GM18498 (cell line): ENCODE results near the gene TCF12.
"Not testable (repeated sequence)": the region's sequence is repeated elsewhere in the genome, so short reads cannot be mapped to it uniquely, and the experiment has no call there.

Experiments used
- ATAC-seq: cut with Tn5 transposase; IDR thresholded peaks from one replicate; pipeline ENCODE4 v1.9.1; 2021; ENCODE audit warnings: mild to moderate bottlenecking, moderate library complexity; ENCODE audit not compliant: unreplicated experiment

Gene TCF12

DNA sequence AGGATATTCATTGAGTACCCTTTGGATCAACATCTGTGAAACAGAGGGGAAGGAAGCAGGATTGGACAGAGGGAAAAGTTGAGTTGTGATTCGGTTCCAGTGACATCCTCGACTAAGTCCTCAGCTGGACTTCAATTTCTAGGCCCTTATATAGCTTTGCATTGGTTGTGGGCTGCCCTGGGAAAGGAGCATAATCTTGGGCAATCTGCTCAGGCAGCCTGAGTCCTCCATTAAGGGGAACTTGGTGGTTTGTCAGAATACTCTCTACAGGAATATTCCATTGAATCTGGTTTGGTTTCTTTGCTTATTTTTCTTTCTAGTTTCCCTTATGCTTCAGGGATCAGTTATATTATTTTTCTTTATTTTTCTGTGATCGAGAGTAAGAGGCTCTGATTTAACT, 94.1 kb downstream of the TCF12 start:
- ATAC-seq = no peak

DNA sequence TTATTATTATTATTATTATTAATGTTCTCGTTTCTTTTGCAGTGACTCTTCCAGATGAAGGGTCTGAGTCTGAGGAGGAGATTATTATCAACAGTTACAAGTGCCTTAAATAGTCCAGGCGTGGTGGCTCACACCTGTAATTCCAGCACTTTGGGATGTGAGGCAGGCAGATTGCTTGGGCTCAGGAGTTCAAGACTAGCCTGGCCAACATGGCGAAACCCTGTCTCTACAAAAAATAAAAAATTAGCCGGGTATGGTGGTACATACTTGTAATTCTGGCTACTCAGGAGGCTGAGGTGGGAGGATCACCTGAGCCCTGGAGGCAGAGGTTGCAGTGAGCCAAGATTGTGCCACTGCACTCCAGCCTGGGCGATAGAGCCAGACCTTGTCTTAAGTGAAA, 96.5 kb downstream of the TCF12 start:
- ATAC-seq = not testable (repeated sequence)

DNA sequence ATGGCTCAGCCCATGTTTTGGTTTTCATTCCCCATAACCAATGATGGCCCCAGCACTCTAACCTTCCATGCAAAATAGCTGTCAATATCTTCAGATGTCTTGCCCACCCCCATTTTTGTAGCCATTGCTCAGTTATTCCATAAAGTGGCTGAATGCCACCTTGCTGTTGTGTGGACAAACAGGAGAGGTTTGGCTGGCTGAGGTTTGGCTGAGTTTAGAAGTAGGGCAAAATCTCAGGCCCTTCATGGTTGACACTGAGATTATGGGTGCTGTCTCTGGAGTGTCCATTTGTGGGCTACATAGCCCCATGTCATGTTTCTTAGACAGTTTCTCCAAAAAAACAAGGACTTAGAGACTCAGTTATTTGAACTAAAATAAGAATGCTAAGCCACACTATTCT, 96.9 kb downstream of the TCF12 start:
- no peak for ATAC-seq

DNA sequence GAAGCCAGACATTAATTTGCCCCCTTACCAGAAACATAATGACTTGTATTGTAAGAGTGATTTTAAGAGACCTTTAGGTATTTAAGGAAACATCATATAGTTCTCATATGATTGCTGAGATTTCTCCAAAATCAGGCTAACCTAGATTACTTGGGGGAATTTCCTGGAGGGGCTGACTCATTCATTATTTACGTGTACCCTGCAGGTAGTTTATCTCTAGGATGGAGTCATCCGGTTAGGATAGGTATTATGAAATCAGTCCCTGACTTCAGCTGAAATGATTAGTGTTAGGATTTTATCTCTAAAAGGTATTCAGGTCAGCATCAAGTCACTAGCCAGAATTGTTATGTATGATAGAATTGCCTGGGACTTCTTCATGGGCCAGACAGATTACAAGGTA, 97.5 kb downstream of the TCF12 start:
- no peak for ATAC-seq

DNA sequence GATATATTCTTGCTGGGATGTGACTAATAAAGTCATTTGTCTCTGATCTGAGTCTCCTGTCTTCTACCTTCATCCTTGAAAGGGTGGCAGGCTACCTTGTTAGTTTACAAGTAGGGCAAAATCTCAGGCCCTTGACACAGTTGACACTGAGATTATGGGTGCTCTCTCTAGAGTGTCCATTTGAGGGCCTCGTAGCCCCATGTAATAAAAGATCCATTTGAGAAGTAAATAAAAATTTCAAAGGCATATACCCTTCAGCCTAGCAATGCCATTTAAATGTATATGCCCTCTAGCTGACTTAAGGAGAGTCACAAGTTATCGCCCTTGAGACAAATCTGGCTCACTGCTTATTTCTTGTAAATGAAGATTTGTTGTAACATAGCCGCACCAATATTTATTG, 98.6 kb downstream of the TCF12 start:
- ATAC-seq = no peak

DNA sequence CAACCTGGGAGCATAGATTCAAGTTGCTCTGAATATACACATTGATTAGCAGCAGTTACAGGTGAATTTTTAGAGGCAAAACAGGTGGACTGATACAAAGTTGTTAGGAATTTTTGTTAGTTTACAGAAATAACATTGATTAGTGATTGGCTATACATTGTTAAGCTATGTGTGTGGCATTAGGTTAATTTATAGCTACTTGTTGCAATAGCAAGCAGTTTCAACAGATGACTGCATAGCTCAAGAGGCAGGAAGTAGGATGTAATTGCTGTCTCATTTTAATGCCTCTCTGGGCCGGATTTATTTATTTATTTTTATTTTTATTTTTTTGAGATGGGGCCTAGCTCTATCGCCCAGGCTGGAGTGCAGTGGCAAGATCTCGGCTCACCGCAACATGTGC, 99.7 kb downstream of the TCF12 start:
- no peak for ATAC-seq

DNA sequence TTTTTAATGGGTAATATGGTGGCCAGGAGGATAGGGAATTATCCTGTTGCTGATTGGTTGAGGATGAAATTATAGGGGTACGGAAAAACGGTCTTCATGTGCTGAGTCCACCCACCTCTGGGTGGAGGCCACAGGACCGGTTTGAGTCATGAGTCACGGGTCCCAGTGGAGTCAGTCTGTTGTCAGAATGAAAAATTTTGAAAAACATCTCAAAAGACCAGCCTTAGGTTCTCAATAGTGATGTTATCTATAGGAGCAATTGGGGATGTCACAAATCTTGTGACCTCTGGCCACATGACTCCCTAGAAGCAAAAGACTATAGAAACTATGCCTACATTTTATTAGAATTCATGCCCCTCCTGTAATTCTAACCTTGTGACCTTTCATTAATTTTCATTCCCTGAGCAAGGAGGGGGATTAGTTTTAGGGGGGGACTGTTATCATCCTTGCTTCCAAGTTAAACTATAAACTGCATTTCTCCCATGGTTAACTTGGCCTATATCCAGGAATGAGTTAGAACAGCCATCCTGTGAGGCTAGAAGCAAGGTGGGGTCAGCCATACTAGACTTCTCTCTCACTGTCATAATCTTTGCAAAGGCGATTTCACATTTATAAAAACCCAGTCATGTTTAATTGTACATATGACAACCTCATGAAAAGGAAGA, 101.2 kb downstream of the TCF12 start:
- ATAC-seq = no peak

DNA sequence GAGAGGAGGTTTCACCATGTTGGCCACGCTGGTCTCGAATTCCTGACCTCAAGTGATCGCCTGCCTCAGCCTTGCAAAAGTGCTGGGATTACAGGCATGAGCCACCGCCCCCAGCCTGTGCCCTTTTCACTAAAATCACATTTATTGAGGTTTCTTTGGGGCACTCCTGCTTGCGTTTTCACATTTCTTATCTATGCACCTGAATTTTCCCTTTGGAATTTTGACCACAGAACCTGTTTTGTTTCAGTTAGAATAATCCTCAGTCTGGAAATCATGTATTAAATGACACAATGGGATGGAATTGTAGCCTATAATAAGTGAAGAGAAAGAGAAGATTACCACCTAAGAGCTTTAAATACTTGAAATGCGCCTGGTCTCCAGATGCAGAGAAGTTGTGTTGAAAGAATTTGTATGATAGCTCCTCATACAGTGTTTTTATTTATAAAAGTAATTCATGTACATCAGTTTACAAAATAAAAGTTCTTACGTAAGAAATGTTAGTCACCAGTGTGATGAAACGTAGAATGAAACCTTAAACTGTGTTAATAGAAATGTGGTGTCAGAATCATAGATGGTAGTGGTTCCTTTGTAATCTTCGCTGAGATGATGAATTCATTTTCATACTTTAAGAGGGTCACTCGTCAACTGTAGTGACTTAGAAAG, 107.0 kb downstream of the TCF12 start:
- no peak for ATAC-seq

DNA sequence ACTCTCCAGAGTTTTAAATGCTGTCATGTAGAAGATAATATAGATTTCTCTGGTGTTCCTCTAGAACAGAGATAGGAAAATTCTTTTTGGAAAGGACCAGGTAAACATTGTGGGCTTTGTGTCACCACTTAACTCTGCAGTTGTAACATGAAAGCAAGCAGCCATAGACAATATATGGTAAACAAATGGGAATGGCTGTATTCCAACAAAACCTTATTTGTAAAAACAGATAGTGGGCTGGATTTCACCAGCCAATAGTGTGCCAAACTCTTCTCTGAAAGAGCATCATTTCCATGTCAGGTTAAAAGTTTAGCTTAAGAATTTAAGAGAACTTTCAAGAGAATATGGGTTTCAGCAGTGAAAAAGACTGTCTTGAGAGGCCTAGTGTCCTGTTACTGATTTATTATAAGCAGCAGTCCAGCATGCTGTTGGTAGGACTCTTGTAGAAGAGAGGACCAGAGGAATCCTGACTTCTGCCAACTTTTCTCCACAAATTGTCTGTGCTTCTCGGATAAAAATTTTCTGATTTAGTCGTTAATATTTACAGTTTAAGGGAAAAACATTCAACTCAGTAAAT, 107.7 kb downstream of the TCF12 start:
- no peak for ATAC-seq

DNA sequence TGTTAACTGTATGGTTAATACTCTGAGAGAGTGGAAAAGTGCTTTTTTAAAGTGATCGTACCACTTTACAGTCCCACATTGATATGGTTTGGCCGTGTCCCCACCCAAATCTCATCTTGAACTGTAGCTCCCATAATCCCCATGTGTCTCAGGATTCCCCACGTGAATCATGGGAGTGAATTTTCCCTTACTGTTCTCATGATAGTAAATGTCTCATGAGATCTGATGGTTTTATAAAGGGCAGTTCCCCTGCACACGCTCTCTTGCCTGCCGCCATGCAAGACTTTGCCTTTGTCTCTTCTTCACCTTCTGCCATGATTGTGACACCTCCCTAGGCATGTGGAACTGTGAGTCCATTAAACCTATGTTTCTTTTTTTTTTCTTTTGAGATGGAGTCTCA, 109.2 kb downstream of the TCF12 start:
- ATAC-seq = no peak

DNA sequence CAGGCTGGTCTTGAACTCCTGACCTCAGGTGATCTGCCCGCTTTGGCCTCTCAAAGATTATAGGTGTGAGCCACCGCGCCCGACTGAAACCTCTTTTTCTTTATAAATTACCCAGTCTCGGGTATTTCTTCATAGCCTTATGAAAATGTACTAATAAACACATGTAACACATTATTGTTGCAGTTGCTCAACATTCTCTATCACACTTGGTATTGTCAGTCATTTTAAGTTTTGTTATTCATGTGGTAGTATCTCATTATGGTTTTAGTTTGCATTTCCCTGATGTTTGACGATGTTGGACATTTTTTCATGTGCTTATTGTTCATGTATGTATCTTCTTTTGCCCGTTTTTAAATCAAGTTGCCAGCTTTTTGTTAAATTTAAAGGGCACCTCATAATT, 109.7 kb downstream of the TCF12 start:
- ATAC-seq = no peak

DNA sequence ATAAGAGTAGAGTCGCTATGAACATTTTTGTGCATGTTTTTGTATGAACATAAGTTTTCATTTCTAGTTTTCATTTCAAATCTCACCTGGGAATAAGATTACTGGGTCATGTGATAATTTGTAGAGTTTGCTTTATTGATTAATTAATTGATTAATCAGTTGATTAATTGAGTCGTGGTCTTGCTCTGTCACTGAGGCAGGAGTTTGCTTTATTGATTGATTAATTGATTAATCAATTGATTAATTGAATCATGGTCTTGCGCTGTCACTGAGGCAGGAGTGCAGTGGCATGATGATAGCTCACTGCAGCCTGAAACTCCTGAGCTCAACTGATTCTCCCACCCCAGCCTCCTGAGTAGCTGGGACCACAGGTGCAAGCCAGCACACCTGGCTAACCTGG, 111.6 kb downstream of the TCF12 start:
- no peak for ATAC-seq

DNA sequence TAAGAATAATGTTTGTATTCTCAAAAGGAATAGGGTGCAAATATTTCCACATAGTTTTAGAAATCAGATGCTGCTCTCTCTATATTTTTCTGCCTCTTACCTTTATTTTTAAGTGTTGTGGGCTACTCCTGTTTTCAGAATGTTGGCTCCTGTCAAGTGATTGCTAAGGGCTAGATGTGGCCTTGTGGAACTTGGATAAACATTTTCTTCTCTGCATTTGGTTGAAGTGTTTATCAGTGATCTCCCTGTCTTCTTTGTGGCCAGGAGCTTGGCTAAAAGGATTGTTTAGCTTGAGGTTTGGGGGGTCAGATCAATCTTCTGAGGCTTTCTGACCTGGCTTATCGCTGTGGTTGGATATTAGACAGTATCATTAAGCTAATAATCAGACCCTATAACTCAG, 112.6 kb downstream of the TCF12 start:
- ATAC-seq = no peak

DNA sequence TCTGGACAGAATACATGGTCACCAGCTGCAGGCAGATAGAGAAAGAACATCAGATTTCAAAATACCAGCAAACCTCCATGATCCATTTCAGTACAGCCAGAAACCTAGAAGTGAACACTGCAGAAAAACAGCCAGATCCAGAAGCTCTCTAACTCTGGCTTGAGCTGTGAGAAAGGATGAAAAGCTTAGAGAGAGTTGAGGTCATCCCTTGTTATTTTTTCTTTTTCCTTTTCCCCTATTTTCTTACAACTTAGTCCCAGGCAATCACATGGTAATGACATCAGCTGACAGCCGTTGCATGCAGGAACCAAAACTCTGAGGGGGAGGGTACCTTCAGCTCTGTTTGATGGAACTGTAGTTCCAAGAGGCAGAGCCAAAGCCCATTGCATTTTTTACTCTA, 113.2 kb downstream of the TCF12 start:
- ATAC-seq = no peak

DNA sequence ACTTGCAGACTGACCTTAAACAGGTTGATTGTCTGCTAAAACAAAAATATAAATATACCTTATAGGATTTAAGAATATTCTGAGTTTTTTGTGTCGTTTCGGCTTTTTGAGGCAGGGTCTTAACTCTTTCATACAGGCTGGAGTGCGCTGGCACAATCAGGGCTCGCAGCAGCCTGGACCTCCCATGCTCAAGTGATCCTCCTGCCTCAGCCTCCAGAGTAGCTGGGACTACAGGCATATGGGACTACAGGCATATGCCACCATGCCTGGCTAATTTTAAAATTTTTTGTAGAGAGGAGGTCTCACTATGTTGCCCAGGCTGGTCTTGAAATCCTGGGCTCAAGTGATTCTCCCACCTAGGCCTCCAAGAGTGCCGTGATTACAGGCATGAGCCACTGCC, 113.9 kb downstream of the TCF12 start:
- ATAC-seq = no peak

DNA sequence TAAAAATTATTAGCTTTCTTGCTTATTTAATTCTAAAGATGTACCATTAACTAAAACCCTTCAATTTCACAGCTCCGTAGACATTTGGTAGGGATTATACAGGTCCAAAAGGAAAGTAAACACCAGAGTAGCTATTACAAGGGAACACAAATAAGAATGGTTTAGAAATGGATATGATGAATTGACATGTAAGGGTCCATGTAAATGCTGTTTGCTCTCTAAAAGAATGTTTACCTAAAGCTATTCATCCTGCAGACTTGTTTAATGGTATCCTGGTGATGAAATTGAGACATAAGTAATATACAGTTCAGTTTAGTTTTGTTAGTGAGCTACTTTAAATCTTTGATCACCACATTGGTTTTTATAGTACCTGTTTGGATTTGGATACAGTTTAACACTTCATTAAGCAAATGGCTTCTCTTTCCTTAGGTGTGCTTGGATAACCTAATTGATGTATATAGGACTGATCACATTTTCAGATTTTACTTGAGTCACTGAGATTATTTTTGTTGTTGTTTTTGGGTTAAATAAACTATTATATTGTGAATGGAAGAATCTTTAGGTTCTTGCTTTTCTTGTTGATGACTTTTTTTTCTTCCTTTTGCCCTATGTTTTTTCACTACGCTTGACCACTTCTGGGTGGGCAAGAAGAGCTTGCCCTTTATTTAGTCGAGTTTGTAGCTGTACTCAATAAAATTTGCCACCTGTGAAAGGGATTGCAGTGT, 115.4 kb downstream of the TCF12 start:
- ATAC-seq = no peak

DNA sequence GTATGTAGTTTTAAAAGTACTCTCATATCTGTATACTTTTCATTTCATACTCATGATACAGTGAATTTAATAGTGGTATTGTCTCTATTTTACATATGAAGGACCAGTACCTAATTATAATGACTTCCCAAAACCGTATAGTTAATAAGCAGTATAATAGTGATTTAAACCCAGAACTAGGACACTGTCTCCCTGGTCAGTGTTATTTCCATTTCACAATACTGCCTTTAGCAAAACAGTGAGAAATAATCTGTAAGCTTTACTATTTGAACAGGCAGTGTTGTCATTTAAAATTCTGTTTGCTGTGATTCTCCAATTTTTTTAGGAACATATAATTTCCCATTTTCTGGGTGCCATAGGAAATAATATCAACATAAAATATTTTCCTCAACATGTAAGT, 116.2 kb downstream of the TCF12 start:
- ATAC-seq = no peak

DNA sequence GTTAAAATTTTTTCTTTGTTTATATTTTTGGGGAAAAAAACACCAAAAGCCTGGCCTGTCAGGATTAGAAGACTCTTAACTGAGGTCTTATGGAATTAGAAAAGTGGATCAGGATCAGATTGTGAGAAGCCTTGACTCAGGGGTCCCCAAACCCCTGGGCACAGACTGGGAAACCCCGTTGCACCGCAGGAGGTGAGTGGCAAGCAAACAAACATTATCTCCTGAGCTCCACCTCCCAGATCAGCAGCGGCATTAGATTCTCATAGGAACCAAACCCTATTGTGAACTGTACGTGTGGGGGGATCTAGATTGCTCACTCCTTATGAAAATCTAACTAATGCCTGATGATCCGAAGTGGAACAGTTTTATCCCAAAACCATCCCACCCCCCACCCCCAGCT, 117.2 kb downstream of the TCF12 start:
- ATAC-seq = no peak

DNA sequence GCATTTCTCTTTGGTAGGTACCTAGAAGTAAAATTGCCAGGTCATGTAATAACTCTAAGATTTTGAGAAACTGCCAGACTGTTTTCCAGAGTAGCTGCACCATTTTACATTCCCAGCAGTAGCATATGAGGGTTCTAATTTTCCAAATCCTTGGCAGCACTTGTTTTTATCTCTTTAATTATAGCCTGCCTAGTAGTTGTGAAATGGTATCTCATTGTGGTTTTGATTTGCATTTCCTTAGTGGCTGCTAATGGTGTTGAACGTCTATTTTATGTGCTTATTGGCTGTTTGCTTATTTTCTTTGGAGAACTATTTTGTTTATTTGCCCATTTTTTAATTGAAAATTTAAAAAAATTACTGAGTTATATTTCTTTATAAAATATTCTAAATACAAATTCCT, 117.9 kb downstream of the TCF12 start:
- no peak for ATAC-seq

DNA sequence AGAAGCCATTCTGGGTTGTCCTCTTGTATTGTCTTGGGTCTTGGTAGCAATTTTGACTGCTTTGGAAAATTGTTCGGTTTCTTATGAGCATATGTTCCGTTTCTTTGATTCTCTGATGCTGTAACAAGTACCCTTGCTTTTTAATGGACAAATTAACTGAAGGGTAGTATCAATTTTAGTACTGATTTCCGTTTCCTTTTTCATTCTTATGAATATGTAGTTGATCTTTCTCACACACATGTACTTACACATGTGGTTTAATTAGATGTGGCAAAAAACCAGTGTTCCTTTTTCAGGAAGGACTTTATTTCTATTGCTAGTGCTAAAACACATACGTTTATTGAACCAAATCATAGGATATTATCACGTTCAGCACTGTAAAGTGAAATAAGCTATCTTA, 119.1 kb downstream of the TCF12 start:
- ATAC-seq = no peak

DNA sequence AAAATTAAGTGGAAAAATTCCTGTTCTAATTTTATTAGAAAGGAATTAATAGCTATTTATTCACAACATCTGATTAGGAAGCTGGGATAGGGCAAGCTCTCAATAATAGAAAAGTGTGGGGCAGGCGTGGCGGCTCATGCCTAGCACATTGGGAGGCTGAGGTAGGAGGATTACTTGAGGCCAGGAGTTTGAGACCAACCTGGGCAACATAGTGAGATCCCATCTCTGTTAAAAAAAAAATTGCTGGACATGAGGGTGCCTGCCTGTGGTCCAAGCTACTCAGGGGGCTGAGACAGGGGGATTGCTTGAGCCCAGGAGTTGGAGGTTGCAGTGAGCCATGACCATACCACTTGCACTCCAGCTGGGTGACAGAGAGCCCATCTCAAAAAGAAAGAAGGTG, 119.6 kb downstream of the TCF12 start:
- no peak for ATAC-seq

DNA sequence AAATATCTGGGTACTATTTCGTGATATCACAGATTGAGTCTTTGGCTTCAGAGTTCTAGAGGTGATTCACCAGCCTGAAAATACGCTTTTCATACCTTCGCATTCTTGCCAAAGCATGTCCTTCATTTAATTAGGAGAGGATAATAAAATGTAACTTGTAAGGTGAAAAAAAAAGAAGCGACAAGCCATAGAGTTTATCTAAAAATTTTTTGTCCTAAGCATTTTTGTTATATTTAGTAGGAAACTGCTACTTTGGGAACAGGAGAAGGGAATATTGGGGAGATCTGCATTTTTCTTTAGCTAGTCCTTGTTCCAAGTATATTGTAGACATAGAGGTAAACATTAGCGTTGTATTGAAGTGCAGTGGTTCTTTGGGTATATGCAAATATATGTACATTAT, 120.1 kb downstream of the TCF12 start:
- no peak for ATAC-seq
